HEK293 (cell line): ENCODE data around the gene COPG2.
A peak's percentile ranks its signal among the peaks of the same experiment; 100 is the strongest.

Source experiments
- CTCF ChIA-PET: fragments of 350-600 bp; formaldehyde crosslinking; extraction: SDS; loops from one replicate; lab custom pipeline; 2021; ENCODE audit warnings: antibody characterized with exemption; lab: Yijun Ruan, JAX
- POLR2A ChIA-PET: fragments of 300-600 bp; formaldehyde crosslinking; extraction: SDS; loops from one replicate; lab custom pipeline; 2020; ENCODE audit warnings: antibody characterized with exemption, inconsistent platforms; lab: Yijun Ruan, JAX
- H3K27ac ChIP-seq: fragments of 200-500 bp; sonication (Bioruptor generic); 2 replicates; pipeline ENCODE4 v1.5.1; 2014; ENCODE audit warnings: low read depth, low read length, control low read depth, inconsistent platforms; ENCODE audit errors: extremely low read depth
- H3K36me3 ChIP-seq, 2 experiments: fragments of 200-500 bp in 1 of 2; sonication (Bioruptor generic) in 1 of 2; 1 replicate in 1 of 2; 2 replicates in 1 of 2; pipeline ENCODE4 v1.5.1; 2014 to 2017; ENCODE audit warnings: inconsistent platforms in 2 of 2, low read length in 2 of 2; ENCODE audit not compliant: control insufficient read depth in 2 of 2, insufficient read depth in 1 of 2
- H3K4me1 ChIP-seq: fragments of 200-500 bp; sonication (Bioruptor generic); 2 replicates; pipeline ENCODE4 v1.5.1; 2014; ENCODE audit warnings: mild to moderate bottlenecking, low read length, inconsistent platforms; ENCODE audit not compliant: control insufficient read depth, insufficient read depth
- H3K4me3 ChIP-seq: 2 replicates; pipeline ENCODE4 v1.5.1; 2011; ENCODE audit warnings: low read depth, mild to moderate bottlenecking, control low read depth, low read length, moderate library complexity
- H3K9me3 ChIP-seq: fragments of 200-500 bp; sonication (Bioruptor generic); 2 replicates; pipeline ENCODE4 v1.5.1; 2014; ENCODE audit warnings: low read depth, low read length, inconsistent platforms; ENCODE audit not compliant: control insufficient read depth, insufficient read depth
- HOXA7 ChIP-seq: sonication (generic); formaldehyde crosslinking; IDR thresholded peaks from 2 replicates; pipeline ENCODE4 v1.8.1; 2022; ENCODE audit warnings: missing genetic modification reagents, borderline replicate concordance
- KLF10 ChIP-seq: fragments of 450-650 bp; IDR thresholded peaks from 2 replicates; pipeline ENCODE4 v1.5.1; 2018; ENCODE audit warnings: missing biosample characterization, mild to moderate bottlenecking, missing genetic modification characterization
- KLF7 ChIP-seq: fragments of 450-650 bp; formaldehyde crosslinking; IDR thresholded peaks from 2 replicates; pipeline ENCODE4 v1.5.1; 2016; ENCODE audit warnings: missing biosample characterization, missing genetic modification characterization, borderline replicate concordance
- PRDM6 ChIP-seq: fragments of 450-650 bp; formaldehyde crosslinking; IDR thresholded peaks from 2 replicates; pipeline ENCODE4 v1.5.1; 2017; ENCODE audit warnings: missing biosample characterization, missing genetic modification characterization
- SP3 ChIP-seq: fragments of 450-650 bp; formaldehyde crosslinking; IDR thresholded peaks from 2 replicates; pipeline ENCODE4 v1.5.1; 2016; ENCODE audit warnings: missing biosample characterization, missing genetic modification characterization
- ZBTB1 ChIP-seq: fragments of 450-650 bp; formaldehyde crosslinking; IDR thresholded peaks from 2 replicates; pipeline ENCODE4 v1.5.1; 2016; ENCODE audit warnings: missing biosample characterization, missing genetic modification characterization
- ZFHX2 ChIP-seq: fragments of 450-650 bp; formaldehyde crosslinking; conservative IDR thresholded peaks from 2 replicates; pipeline ENCODE4 v1.5.1; 2016; ENCODE audit warnings: missing biosample characterization, missing genetic modification characterization
- ZNF146 ChIP-seq: fragments of 450-650 bp; formaldehyde crosslinking; IDR thresholded peaks from 2 replicates; pipeline ENCODE4 v1.5.1; 2016; ENCODE audit warnings: missing biosample characterization, missing genetic modification characterization
- ZNF366 ChIP-seq: fragments of 450-650 bp; formaldehyde crosslinking; conservative IDR thresholded peaks from 2 replicates; pipeline ENCODE4 v1.5.1; 2016; ENCODE audit warnings: missing biosample characterization, missing genetic modification characterization
- ZNF48 ChIP-seq: fragments of 450-650 bp; formaldehyde crosslinking; IDR thresholded peaks from 2 replicates; pipeline ENCODE4 v1.5.1; 2016; ENCODE audit warnings: missing biosample characterization, missing genetic modification characterization
- ZNF549 ChIP-seq: fragments of 450-650 bp; IDR thresholded peaks from 2 replicates; pipeline ENCODE4 v1.5.1; 2018; ENCODE audit warnings: missing biosample characterization, missing genetic modification characterization, mild to moderate bottlenecking, inconsistent platforms, moderate library complexity
- ZNF623 ChIP-seq: fragments of 450-650 bp; formaldehyde crosslinking; IDR thresholded peaks from 2 replicates; pipeline ENCODE4 v1.5.1; 2016; ENCODE audit warnings: missing biosample characterization, missing genetic modification characterization
- ZNF701 ChIP-seq: fragments of 450-650 bp; formaldehyde crosslinking; IDR thresholded peaks from 2 replicates; pipeline ENCODE4 v1.5.1; 2016; ENCODE audit warnings: missing biosample characterization, missing genetic modification characterization
- TF ChIP-seq, protein P1 (sequence below): fragments of 450-650 bp; formaldehyde crosslinking; IDR thresholded peaks from 2 replicates; pipeline ENCODE4 v1.5.1; 2016; ENCODE audit warnings: missing biosample characterization, missing genetic modification characterization
- TF ChIP-seq, protein P2 (sequence below): fragments of 450-650 bp; formaldehyde crosslinking; IDR thresholded peaks from 2 replicates; pipeline ENCODE4 v1.5.1; 2016; ENCODE audit warnings: missing biosample characterization, missing genetic modification characterization
- TF ChIP-seq, protein P3 (sequence below): fragments of 450-650 bp; formaldehyde crosslinking; IDR thresholded peaks from 2 replicates; pipeline ENCODE4 v1.5.1; 2016; ENCODE audit warnings: missing biosample characterization, missing genetic modification characterization, borderline replicate concordance
- TF ChIP-seq, protein P4 (sequence below): fragments of 450-650 bp; formaldehyde crosslinking; IDR thresholded peaks from 2 replicates; pipeline ENCODE4 v1.5.1; 2016; ENCODE audit warnings: missing biosample characterization, missing genetic modification characterization
- TF ChIP-seq, protein P5 (sequence below): fragments of 450-650 bp; formaldehyde crosslinking; IDR thresholded peaks from 2 replicates; pipeline ENCODE4 v1.5.1; 2017; ENCODE audit warnings: missing biosample characterization, missing genetic modification characterization

The COPG2 gene

DNA sequence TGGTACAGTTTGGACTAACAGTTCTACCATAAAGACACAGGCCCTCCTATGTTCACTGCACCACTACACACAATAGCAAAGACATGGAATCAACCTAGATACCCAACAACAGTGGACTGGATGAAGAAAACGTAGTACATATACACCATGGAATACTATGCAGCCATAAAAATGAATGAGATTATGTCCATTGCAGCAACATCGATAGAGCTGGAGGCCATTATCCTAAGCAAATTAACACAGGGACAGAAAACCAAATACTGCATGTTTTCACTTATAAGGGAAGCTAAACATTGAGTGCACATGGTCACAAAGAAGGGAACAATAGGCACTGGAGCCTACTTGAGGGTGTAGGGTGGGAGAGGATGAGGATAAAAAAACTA, 101.7 kb downstream of the COPG2 start:
- CTCF ChIA-PET = no interaction called here
- Histone ChIP-seq H3K4me3 (no peak overlapping the region), H3K36me3 (peaks cover 0 to 4% of the 10 kb centered on the region in 2 experiments; a peak in 1 of 3 replicates), H3K4me1 (no peaks in the 10 kb centered on the region), H3K9me3 (peaks cover 2% of the 10 kb centered on the region; the same call in 1 of the 2 replicates), H3K27ac (no peak overlapping the region)
- TF ChIP-seq ZBTB1 (tag by site-specific recombination) (no peak), ZNF549 (no peak), ZFHX2 (tag by site-specific recombination) (no peak), ZNF48 (tag by site-specific recombination) (no peak), ZNF146 (peak; percentile 61), KLF10 (tag by site-specific recombination) (no peak), SP3 (tag by site-specific recombination) (no peak)
- TF ChIP-seq, protein P1, sequence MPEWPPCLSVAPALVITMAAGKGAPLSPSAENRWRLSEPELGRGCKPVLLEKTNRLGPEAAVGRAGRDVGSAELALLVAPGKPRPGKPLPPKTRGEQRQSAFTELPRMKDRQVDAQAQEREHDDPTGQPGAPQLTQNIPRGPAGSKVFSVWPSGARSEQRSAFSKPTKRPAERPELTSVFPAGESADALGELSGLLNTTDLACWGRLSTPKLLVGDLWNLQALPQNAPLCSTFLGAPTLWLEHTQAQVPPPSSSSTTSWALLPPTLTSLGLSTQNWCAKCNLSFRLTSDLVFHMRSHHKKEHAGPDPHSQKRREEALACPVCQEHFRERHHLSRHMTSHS (tag by site-specific recombination) = no peak
- POLR2A ChIA-PET = no interaction called here

DNA sequence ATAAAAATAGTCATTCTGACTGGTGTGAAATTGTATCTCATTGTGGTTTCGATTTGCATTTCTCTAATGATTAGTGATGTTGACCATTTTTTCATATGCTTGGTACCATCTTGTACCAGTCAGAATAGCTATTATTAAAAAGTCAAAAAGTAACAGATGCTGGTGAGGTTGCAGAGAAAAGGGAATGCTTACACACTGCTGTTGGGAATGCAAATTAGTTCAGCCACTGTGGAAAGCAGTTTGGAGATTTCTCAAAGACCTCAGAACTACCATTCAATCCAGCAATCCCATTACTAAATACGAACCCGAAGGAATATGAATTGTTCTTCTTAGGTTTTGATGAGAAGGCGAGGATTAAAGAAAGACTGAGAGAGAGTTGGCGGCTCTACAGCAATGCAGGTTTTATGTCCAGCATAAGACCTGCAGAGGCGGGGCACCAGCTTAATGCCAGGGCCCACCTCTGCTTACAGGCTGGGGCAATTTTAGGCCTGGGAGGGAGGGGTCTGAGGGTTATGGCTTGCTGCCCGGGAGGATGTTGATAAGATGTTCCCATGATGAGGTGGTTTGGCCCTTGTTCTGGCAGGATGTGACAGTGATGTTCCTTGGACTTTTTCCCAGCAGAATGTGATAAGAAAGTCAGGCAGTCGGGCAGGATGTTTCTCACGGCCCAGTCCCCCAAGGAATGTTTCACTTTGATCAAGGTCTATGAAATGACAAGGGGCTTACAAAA, 102.2 kb downstream of the COPG2 start:
- H3K27ac ChIP-seq = no peak overlapping the region
- no peak overlapping the region for H3K4me3 ChIP-seq
- H3K36me3 ChIP-seq = peaks cover 0 to 4% of the 10 kb centered on the region in 2 experiments; a peak in 1 of 3 replicates
- TF ChIP-seq HOXA7 (no peak), KLF7 (tag by site-specific recombination) (no peak), ZNF623 (tag by site-specific recombination) (no peak), ZNF701 (tag by site-specific recombination) (no peak), ZNF366 (no peak), PRDM6 (tag by site-specific recombination) (no peak)
- TF ChIP-seq, protein P2, sequence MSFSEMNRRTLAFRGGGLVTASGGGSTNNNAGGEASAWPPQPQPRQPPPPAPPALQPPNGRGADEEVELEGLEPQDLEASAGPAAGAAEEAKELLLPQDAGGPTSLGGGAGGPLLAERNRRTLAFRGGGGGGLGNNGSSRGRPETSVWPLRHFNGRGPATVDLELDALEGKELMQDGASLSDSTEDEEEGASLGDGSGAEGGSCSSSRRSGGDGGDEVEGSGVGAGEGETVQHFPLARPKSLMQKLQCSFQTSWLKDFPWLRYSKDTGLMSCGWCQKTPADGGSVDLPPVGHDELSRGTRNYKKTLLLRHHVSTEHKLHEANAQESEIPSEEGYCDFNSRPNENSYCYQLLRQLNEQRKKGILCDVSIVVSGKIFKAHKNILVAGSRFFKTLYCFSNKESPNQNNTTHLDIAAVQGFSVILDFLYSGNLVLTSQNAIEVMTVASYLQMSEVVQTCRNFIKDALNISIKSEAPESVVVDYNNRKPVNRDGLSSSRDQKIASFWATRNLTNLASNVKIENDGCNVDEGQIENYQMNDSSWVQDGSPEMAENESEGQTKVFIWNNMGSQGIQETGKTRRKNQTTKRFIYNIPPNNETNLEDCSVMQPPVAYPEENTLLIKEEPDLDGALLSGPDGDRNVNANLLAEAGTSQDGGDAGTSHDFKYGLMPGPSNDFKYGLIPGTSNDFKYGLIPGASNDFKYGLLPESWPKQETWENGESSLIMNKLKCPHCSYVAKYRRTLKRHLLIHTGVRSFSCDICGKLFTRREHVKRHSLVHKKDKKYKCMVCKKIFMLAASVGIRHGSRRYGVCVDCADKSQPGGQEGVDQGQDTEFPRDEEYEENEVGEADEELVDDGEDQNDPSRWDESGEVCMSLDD = no peak
- TF ChIP-seq, protein P3, sequence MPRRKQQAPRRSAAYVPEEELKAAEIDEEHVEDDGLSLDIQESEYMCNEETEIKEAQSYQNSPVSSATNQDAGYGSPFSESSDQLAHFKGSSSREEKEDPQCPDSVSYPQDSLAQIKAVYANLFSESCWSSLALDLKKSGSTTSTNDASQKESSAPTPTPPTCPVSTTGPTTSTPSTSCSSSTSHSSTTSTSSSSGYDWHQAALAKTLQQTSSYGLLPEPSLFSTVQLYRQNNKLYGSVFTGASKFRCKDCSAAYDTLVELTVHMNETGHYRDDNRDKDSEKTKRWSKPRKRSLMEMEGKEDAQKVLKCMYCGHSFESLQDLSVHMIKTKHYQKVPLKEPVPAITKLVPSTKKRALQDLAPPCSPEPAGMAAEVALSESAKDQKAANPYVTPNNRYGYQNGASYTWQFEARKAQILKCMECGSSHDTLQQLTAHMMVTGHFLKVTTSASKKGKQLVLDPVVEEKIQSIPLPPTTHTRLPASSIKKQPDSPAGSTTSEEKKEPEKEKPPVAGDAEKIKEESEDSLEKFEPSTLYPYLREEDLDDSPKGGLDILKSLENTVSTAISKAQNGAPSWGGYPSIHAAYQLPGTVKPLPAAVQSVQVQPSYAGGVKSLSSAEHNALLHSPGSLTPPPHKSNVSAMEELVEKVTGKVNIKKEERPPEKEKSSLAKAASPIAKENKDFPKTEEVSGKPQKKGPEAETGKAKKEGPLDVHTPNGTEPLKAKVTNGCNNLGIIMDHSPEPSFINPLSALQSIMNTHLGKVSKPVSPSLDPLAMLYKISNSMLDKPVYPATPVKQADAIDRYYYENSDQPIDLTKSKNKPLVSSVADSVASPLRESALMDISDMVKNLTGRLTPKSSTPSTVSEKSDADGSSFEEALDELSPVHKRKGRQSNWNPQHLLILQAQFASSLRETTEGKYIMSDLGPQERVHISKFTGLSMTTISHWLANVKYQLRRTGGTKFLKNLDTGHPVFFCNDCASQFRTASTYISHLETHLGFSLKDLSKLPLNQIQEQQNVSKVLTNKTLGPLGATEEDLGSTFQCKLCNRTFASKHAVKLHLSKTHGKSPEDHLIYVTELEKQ (tag by site-specific recombination) = no peak
- TF ChIP-seq, protein P4, sequence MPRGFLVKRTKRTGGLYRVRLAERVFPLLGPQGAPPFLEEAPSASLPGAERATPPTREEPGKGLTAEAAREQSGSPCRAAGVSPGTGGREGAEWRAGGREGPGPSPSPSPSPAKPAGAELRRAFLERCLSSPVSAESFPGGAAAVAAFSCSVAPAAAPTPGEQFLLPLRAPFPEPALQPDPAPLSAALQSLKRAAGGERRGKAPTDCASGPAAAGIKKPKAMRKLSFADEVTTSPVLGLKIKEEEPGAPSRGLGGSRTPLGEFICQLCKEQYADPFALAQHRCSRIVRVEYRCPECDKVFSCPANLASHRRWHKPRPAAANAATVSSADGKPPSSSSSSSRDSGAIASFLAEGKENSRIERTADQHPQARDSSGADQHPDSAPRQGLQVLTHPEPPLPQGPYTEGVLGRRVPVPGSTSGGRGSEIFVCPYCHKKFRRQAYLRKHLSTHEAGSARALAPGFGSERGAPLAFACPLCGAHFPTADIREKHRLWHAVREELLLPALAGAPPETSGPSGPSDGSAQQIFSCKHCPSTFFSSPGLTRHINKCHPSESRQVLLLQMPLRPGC (tag by site-specific recombination) = no peak
- TF ChIP-seq, protein P5, sequence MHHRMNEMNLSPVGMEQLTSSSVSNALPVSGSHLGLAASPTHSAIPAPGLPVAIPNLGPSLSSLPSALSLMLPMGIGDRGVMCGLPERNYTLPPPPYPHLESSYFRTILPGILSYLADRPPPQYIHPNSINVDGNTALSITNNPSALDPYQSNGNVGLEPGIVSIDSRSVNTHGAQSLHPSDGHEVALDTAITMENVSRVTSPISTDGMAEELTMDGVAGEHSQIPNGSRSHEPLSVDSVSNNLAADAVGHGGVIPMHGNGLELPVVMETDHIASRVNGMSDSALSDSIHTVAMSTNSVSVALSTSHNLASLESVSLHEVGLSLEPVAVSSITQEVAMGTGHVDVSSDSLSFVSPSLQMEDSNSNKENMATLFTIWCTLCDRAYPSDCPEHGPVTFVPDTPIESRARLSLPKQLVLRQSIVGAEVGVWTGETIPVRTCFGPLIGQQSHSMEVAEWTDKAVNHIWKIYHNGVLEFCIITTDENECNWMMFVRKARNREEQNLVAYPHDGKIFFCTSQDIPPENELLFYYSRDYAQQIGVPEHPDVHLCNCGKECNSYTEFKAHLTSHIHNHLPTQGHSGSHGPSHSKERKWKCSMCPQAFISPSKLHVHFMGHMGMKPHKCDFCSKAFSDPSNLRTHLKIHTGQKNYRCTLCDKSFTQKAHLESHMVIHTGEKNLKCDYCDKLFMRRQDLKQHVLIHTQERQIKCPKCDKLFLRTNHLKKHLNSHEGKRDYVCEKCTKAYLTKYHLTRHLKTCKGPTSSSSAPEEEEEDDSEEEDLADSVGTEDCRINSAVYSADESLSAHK (tag by site-specific recombination) = no peak
- ChIA-PET POLR2A (no interaction called here), CTCF (no interaction called here)
- no peaks in the 10 kb centered on the region for H3K4me1 ChIP-seq
- H3K9me3 ChIP-seq = peaks cover 2% of the 10 kb centered on the region; the same call in 1 of the 2 replicates
